HepG2 (cell line): Measurements from ENCODE around the gene SLC25A18.

ENCODE experiments used
- CTCF ChIP-seq: sonication (generic); formaldehyde crosslinking; IDR thresholded peaks from 2 replicates; pipeline ENCODE4 v1.5.0; 2020; ENCODE audit warnings: mild to moderate bottlenecking, missing genetic modification reagents, moderate library complexity
- EED ChIP-seq: sonication (generic); formaldehyde crosslinking; IDR thresholded peaks from 2 replicates; pipeline ENCODE4 v1.5.0; 2020; ENCODE audit warnings: mild to moderate bottlenecking, missing genetic modification reagents
- GABPA ChIP-seq, 2 experiments: IDR thresholded peaks; 2 replicates each; pipeline ENCODE4 v1.6.1; 2011 to 2016; ENCODE audit warnings: low read depth in 2 of 2, low read length in 1 of 2, missing biosample characterization in 1 of 2, missing genetic modification characterization in 1 of 2
- MAX ChIP-seq: IDR thresholded peaks from 2 replicates; pipeline ENCODE4 v1.6.1; 2012; ENCODE audit warnings: inconsistent platforms
- POLR2A ChIP-seq, 2 experiments: IDR thresholded peaks; 2 replicates each; pipeline ENCODE4 v1.6.1; 2011; ENCODE audit warnings: low read depth in 2 of 2, low read length in 2 of 2, mild to moderate bottlenecking in 1 of 2, moderate library complexity in 1 of 2; ENCODE audit not compliant: insufficient read depth in 1 of 2
- POLR2AphosphoS5 ChIP-seq: IDR thresholded peaks from 2 replicates; pipeline ENCODE4 v1.6.1; 2012; ENCODE audit warnings: low read depth, low read length
- YY1 ChIP-seq: IDR thresholded peaks from 2 replicates; pipeline ENCODE4 v1.6.1; 2011; ENCODE audit warnings: low read length, low read depth, moderate library complexity, mild to moderate bottlenecking; ENCODE audit not compliant: insufficient read depth, insufficient replicate concordance
- ZNF704 ChIP-seq: sonication (generic); formaldehyde crosslinking; IDR thresholded peaks from 2 replicates; pipeline ENCODE4 v1.8.1; 2023; ENCODE audit warnings: mild to moderate bottlenecking, inconsistent platforms, moderate library complexity, missing genetic modification reagents, borderline replicate concordance

- no peak for TF ChIP-seq EED
- TF ChIP-seq CTCF = no peak
- no peak for TF ChIP-seq POLR2AphosphoS5
- no peak for TF ChIP-seq POLR2A (IDR thresholded peaks at IDR 0.05; ENCODE audit: insufficient read depth in 1 of 2, low read depth in 2 of 2, low read length in 2 of 2)
- no peak for TF ChIP-seq MAX
- no peak for TF ChIP-seq ZNF704 (CRISPR knock-in tag)
- no peak for TF ChIP-seq GABPA (IDR thresholded peaks at IDR 0.05; ENCODE audit: low read depth, low read length)
- no peak for TF ChIP-seq GABPA (CRISPR knock-in tag; IDR thresholded peaks at IDR 0.05; ENCODE audit: low read depth)
- no peak for TF ChIP-seq YY1
These were observed 39.4 kb upstream of the SLC25A18 start for GRCh38 chr22:17523925-17524324.
